Nephron progenitor cell (in vitro differentiated cells): ENCODE data around the gene ACP3.

Source experiments
- DNase-seq: peaks from one replicate; pipeline ENCODE4 v3.0.0; 2021
- H3K27ac Mint-ChIP-seq: 2 replicates; pipeline ENCODE4 v1.8.0; 2021; ENCODE audit warnings: mild to moderate bottlenecking, moderate library complexity, mixed read lengths
- H3K27me3 Mint-ChIP-seq: 2 replicates; pipeline ENCODE4 v1.8.0; 2021; ENCODE audit warnings: mild to moderate bottlenecking, low read depth, mixed read lengths; ENCODE audit not compliant: poor library complexity
- H3K36me3 Mint-ChIP-seq: 2 replicates; pipeline ENCODE4 v1.8.0; 2021; ENCODE audit warnings: low read depth, mixed read lengths
- H3K4me1 Mint-ChIP-seq: 2 replicates; pipeline ENCODE4 v1.8.0; 2021; ENCODE audit warnings: mixed read lengths
- H3K4me3 Mint-ChIP-seq: 2 replicates; pipeline ENCODE4 v1.8.0; 2021; ENCODE audit warnings: mild to moderate bottlenecking, moderate library complexity, mixed read lengths
- H3K9me3 Mint-ChIP-seq: 2 replicates; pipeline ENCODE4 v1.8.0; 2021; ENCODE audit warnings: mild to moderate bottlenecking, moderate library complexity, mixed read lengths
- TF ChIP-seq, protein P1 (sequence below): fragments of 200-600 bp; sonication (generic); IDR thresholded peaks from 2 replicates; pipeline ENCODE4 v1.5.0; 2021; ENCODE audit warnings: antibody characterized with exemption

The ACP3 gene

DNA sequence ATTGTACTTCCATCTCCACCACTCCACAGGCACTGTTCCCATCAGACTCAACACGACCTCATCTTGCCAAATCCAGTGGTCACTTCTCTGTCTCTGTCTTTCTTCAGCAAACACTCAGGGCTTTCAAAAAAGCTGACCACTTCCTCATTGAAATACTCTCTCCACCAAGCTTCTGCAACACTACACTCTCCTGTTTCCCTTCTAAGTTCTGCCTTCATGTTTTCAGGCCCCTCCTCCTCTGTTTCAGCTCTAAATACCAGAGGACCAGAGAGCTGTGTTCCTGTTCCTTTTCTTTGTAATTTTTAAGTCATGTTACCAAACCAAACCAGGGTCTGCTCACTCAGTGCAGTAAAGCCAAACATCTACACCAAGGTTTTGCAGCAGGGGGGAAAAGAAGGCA, 33.8 kb upstream of the ACP3 start:
- no peak for DNase-seq
- H3K4me3 Mint-ChIP-seq: no peak overlapping the region

DNA sequence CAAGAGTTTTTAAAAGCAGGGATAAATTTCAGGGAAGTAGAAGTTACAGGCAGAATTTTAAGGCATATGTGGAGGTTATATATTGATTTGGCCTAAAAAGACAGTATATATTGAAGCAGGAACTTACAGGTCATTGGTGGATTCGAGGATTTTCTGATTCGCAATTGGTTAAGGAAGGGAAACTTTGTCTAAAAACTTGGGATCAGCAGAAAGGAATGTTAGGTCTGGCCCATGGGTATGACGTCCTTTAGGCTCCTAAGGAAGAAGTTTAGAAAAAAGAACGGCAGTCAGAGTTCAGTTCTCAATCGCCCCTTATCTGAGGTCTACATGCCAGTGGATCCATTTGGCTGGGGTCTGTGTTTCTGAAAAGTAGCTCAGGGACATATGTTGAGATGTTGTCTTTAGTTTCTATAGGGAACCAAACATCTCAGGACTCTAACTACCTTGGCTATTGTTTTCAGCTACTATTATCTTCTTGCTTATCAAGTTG, 33.2 kb upstream of the ACP3 start:
- no peaks in the 10 kb centered on the region for H3K36me3 Mint-ChIP-seq

More for the DNA sequence above, 33.8 kb upstream of the ACP3 start:
- Mint-ChIP-seq H3K36me3 (no peaks in the 10 kb centered on the region), H3K27me3 (peaks cover 2% of the 10 kb centered on the region), H3K27ac (peak overlapping the region; percentile 24), H3K9me3 (peaks cover 12% of the 10 kb centered on the region), H3K4me1 (peaks cover 12% of the 10 kb centered on the region)
- TF ChIP-seq, protein P1, sequence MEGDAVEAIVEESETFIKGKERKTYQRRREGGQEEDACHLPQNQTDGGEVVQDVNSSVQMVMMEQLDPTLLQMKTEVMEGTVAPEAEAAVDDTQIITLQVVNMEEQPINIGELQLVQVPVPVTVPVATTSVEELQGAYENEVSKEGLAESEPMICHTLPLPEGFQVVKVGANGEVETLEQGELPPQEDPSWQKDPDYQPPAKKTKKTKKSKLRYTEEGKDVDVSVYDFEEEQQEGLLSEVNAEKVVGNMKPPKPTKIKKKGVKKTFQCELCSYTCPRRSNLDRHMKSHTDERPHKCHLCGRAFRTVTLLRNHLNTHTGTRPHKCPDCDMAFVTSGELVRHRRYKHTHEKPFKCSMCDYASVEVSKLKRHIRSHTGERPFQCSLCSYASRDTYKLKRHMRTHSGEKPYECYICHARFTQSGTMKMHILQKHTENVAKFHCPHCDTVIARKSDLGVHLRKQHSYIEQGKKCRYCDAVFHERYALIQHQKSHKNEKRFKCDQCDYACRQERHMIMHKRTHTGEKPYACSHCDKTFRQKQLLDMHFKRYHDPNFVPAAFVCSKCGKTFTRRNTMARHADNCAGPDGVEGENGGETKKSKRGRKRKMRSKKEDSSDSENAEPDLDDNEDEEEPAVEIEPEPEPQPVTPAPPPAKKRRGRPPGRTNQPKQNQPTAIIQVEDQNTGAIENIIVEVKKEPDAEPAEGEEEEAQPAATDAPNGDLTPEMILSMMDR: no peak

DNA sequence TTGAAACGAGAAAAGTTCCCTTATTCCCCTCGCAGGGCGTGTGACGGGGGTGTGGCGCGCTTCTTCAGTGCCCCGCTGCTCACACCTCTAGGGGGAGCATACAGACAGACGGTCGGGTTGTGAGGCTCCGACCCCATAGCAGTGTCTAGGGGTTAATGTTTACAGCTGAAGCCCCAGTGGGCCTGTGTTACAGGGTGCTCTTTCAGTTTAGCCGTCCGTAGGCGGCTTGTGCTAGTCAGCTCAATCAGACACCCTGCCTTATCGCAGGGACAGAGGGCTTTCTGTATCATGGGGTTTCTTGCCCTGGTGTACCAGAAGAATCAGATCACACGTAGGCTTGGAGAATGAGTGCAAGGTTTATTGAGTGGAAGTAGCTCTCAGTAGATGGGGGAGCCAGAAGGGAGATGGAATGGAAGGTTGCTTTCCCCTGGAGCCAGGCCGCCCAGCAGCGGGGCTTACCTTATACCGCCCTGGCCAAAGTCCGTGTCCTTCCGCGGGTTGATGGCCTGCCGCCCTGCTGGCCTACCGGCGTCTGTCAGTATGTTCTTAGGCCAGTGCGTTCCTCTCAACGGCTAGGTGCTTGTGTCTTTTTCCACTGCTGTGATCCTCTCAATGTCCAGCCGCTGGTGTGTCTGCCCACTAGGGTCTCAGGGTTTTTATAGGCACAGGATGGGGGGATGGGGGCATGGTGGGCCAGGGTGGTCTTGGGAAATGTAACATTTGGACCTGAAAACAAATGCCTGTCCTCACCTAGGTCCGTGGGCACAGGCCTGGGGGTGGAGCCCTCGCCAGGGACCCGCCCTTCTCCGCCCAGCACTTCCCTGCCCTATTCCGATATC, 32.2 kb upstream of the ACP3 start:
- peaks cover 17% of the 10 kb centered on the region for H3K4me1 Mint-ChIP-seq
- H3K9me3 Mint-ChIP-seq: peaks cover 15% of the 10 kb centered on the region
- TF ChIP-seq, protein P1: no peak
- H3K36me3 Mint-ChIP-seq: no peaks in the 10 kb centered on the region
- no peak overlapping the region for H3K4me3 Mint-ChIP-seq
- DNase-seq: no peak
- H3K27ac Mint-ChIP-seq: no peak overlapping the region
- H3K27me3 Mint-ChIP-seq: peaks cover 2% of the 10 kb centered on the region

More for the DNA sequence above, 33.2 kb upstream of the ACP3 start:
- no peak for DNase-seq
- Mint-ChIP-seq H3K4me1 (peaks cover 12% of the 10 kb centered on the region), H3K4me3 (no peak overlapping the region), H3K27ac (no peak overlapping the region), H3K27me3 (peaks cover 2% of the 10 kb centered on the region), H3K9me3 (peaks cover 15% of the 10 kb centered on the region)
- TF ChIP-seq, protein P1: no peak

DNA sequence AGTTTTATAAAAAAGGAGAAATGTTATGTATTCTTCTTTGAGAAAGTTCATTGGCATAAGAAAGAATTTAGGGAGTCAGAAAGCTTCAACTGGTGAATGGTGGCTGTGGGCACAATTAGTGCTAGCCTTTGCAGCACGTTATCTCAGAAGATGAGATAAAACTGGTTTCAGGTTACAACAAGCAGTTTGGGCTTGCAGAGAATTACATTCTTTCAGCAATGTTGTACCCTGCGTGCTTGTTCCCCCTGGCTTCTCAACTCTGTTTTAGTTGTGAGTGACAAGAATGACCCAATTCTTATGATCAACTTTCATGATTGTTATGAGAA, 31.6 kb upstream of the ACP3 start:
- H3K27me3 Mint-ChIP-seq: peaks cover 2% of the 10 kb centered on the region
- DNase-seq: no peak
- peaks cover 15% of the 10 kb centered on the region for H3K9me3 Mint-ChIP-seq
- no peaks in the 10 kb centered on the region for H3K36me3 Mint-ChIP-seq
- no peak overlapping the region for H3K27ac Mint-ChIP-seq
- peaks cover 17% of the 10 kb centered on the region for H3K4me1 Mint-ChIP-seq
- TF ChIP-seq, protein P1: no peak
- H3K4me3 Mint-ChIP-seq: no peak overlapping the region

DNA sequence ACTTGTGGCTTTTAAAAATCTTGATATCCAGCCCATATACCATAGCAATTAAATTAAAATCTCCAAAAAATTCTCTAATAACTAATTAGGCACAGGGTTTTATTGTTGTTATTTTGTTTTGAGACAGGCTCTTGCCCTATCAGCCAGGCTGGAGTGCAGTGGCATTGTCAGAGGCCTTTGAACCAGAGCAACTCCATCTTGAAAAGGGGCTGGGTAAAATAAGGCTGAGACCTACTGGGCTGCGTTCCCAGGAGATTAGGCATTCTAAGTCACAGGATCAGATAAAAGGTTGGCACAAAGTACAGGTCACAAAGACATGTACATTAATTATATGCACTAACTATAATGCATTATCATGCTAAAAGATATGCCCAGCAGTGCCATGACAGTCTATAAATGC, 31.2 kb upstream of the ACP3 start:
- TF ChIP-seq, protein P1: no peak
- Mint-ChIP-seq H3K4me3 (no peak overlapping the region), H3K36me3 (no peaks in the 10 kb centered on the region), H3K9me3 (peaks cover 15% of the 10 kb centered on the region), H3K27ac (no peak overlapping the region), H3K4me1 (peaks cover 17% of the 10 kb centered on the region), H3K27me3 (peaks cover 2% of the 10 kb centered on the region)
- no peak for DNase-seq

DNA sequence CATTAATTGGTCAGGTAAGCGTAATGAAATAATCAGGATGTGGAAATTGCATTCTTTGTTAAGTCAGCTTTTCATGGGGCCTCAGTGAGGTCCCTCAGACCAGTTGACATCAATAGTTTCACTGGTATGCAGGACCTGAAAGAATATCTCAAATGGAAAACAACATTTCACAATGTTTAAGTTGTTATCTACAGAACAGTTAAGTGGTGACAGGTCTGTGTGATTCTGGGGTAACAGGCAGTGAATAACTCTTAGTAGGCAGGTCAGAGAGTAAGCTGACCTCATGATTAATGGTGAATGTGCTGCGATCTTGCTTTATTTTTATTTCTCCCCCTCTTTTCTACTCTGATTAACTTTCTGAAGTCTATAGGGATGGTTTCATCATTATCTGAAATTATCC, 28.9 kb upstream of the ACP3 start:
- no peak overlapping the region for H3K27ac Mint-ChIP-seq
- TF ChIP-seq, protein P1: no peak
- peaks cover 2% of the 10 kb centered on the region for H3K27me3 Mint-ChIP-seq
- peaks cover 13% of the 10 kb centered on the region for H3K4me1 Mint-ChIP-seq
- DNase-seq: no peak
- H3K4me3 Mint-ChIP-seq: no peak overlapping the region
- peaks cover 15% of the 10 kb centered on the region for H3K9me3 Mint-ChIP-seq
- H3K36me3 Mint-ChIP-seq: no peaks in the 10 kb centered on the region
